Sigmoid colon (tissue), 4 donors: ENCODE results near the gene RETREG1.

Source experiments
- EP300 ChIP-seq, 4 donors: sonication (generic); formaldehyde crosslinking; IDR thresholded peaks; one replicate each; pipeline ENCODE4 v1.6.1; 2017; ENCODE audit warnings: antibody characterized with exemption in 4 of 4
- POLR2A ChIP-seq, 2 donors: fragments of 450-650 bp; IDR thresholded peaks; one replicate each; pipeline ENCODE4 v1.6.1; 2016; ENCODE audit warnings: antibody characterized with exemption in 2 of 2, mild to moderate bottlenecking in 2 of 2, moderate library complexity in 2 of 2
- TF ChIP-seq, protein P1 (sequence below), 4 experiments: fragments of 450-650 bp in 3 of 4; fragments of 200-600 bp in 1 of 4; IDR thresholded peaks; one replicate each; pipeline ENCODE4 v1.5.1; 2016 to 2019; ENCODE audit warnings: antibody characterized with exemption in 4 of 4, mild to moderate bottlenecking in 3 of 4, moderate library complexity in 2 of 4

DNA sequence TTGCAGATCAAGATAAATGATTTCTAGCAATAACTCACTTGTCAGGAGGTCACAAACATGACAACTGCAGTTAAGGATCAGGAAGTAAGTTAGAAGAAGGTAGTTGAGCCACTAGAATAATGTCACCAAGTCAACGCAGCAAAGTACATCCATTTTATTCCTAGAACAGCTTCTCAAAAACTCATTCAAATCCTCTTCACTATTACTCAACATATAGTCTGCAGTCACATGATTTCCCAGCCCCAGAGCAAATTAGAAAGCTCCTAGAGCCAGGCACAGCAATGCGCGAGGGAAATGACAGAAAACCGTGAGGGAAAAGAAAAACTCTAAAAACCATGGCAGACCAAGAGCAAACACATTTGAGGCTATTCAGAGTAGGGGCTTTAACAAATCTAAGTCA is 101.3 kb downstream of the RETREG1 start:
- TF ChIP-seq, protein P1, sequence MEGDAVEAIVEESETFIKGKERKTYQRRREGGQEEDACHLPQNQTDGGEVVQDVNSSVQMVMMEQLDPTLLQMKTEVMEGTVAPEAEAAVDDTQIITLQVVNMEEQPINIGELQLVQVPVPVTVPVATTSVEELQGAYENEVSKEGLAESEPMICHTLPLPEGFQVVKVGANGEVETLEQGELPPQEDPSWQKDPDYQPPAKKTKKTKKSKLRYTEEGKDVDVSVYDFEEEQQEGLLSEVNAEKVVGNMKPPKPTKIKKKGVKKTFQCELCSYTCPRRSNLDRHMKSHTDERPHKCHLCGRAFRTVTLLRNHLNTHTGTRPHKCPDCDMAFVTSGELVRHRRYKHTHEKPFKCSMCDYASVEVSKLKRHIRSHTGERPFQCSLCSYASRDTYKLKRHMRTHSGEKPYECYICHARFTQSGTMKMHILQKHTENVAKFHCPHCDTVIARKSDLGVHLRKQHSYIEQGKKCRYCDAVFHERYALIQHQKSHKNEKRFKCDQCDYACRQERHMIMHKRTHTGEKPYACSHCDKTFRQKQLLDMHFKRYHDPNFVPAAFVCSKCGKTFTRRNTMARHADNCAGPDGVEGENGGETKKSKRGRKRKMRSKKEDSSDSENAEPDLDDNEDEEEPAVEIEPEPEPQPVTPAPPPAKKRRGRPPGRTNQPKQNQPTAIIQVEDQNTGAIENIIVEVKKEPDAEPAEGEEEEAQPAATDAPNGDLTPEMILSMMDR (IDR thresholded peaks at IDR 0.05): no peak
- no peak for TF ChIP-seq POLR2A (IDR thresholded peaks at IDR 0.05)
- no peak for TF ChIP-seq EP300 (IDR thresholded peaks at IDR 0.05)
